SU-DHL-6 (cell line): ENCODE results near the gene PLAAT4.

Experiments used
- H2AFZ ChIP-seq: fragments of 200-600 bp; sonication (generic); 2 replicates; pipeline ENCODE4 v1.6.1; 2014; ENCODE audit warnings: low read depth, mild to moderate bottlenecking, moderate library complexity, mixed read lengths, antibody characterized with exemption, low read length; ENCODE audit not compliant: severe bottlenecking
- H3F3A ChIP-seq: fragments of 200-600 bp; shearing (Covaris generic); 2 replicates; pipeline ENCODE4 v1.6.0; 2016; ENCODE audit warnings: antibody characterized with exemption, mild to moderate bottlenecking; ENCODE audit not compliant: insufficient read depth
- H3K27ac ChIP-seq: fragments of 200-600 bp; sonication (generic); 2 replicates; pipeline ENCODE4 v1.5.1; 2016; ENCODE audit warnings: low read depth, mild to moderate bottlenecking, low read length, moderate library complexity, mixed read lengths
- H3K27me3 ChIP-seq: fragments of 200-600 bp; sonication (generic), shearing (Covaris generic); 2 replicates; pipeline ENCODE4 v1.6.0; 2014; ENCODE audit warnings: mild to moderate bottlenecking, low read length
- H3K36me3 ChIP-seq: fragments of 200-600 bp; sonication (generic); 2 replicates; pipeline ENCODE4 v1.6.1; 2014; ENCODE audit warnings: mild to moderate bottlenecking, low read length, mixed read lengths
- H3K4me2 ChIP-seq: fragments of 300-600, 200-600 bp; shearing (Covaris generic), sonication (generic); 2 replicates; pipeline ENCODE4 v1.6.0; 2014; ENCODE audit warnings: low read length, low read depth, mild to moderate bottlenecking; ENCODE audit not compliant: poor library complexity, severe bottlenecking
- H3K4me3 ChIP-seq: fragments of 200-600 bp; sonication (generic); 2 replicates; pipeline ENCODE4 v1.5.1; 2014; ENCODE audit warnings: antibody characterized with exemption, low read length, mild to moderate bottlenecking, mixed read lengths; ENCODE audit not compliant: insufficient read depth, poor library complexity, severe bottlenecking
- H3K79me2 ChIP-seq: fragments of 200-600 bp; sonication (generic); 2 replicates; pipeline ENCODE4 v1.6.1; 2014; ENCODE audit warnings: mild to moderate bottlenecking, low read length, moderate library complexity; ENCODE audit not compliant: insufficient read depth
- H3K9ac ChIP-seq: fragments of 200-600 bp; sonication (generic); 2 replicates; pipeline ENCODE4 v1.7.0; 2014; ENCODE audit warnings: mild to moderate bottlenecking, low read length
- H3K9me2 ChIP-seq: fragments of 200-600 bp; sonication (generic); replicated peaks from 2 replicates; pipeline ENCODE4 v1.6.1; 2014; ENCODE audit warnings: low read length; ENCODE audit not compliant: insufficient read depth
- H3K9me3 ChIP-seq: fragments of 200-600 bp; sonication (generic); 2 replicates; pipeline ENCODE4 v1.6.1; 2014; ENCODE audit warnings: low read length, mixed read lengths; ENCODE audit not compliant: insufficient read depth
- H4K20me1 ChIP-seq: fragments of 200-600 bp; sonication (generic); 2 replicates; pipeline ENCODE4 v1.6.1; 2014; ENCODE audit warnings: low read depth, mild to moderate bottlenecking, antibody characterized with exemption, low read length, moderate library complexity, mixed read lengths
- CTCF ChIP-seq: fragments of 200-600 bp; sonication (generic); IDR thresholded peaks from one replicate; pipeline ENCODE4 v1.5.1; 2017; ENCODE audit warnings: antibody characterized with exemption, mild to moderate bottlenecking, low read length, moderate library complexity; ENCODE audit not compliant: insufficient read depth, poor library complexity, severe bottlenecking
- EZH2phosphoT487 ChIP-seq: fragments of 200-600 bp; sonication (generic), shearing (Covaris generic); conservative IDR thresholded peaks from 2 replicates; pipeline ENCODE4 v1.6.1; 2018; ENCODE audit warnings: mild to moderate bottlenecking, antibody characterized with exemption, low read length, moderate library complexity, mixed read lengths

The PLAAT4 gene

GRCh38 chr11:63511048-63511748, 25.4 kb upstream of the PLAAT4 start:
- Histone ChIP-seq H3K27me3 (no peaks in the 10 kb centered on the region), H3K79me2 (no peaks in the 10 kb centered on the region), H3F3A (no peaks in the 10 kb centered on the region), H2AFZ (no peak overlapping the region), H3K4me3 (no peak overlapping the region), H3K36me3 (no peaks in the 10 kb centered on the region), H3K9me3 (no peaks in the 10 kb centered on the region), H4K20me1 (no peaks in the 10 kb centered on the region), H3K4me2 (no peak overlapping the region), H3K9ac (no peak overlapping the region), H3K9me2 (no peaks in the 10 kb centered on the region), H3K27ac (no peak overlapping the region)
- TF ChIP-seq CTCF (no peak), EZH2phosphoT487 (no peak)

- Histone ChIP-seq H3K9me2 (no peaks in the 10 kb centered on the region), H2AFZ (no peak overlapping the region), H3K79me2 (no peaks in the 10 kb centered on the region), H3K4me2 (no peak overlapping the region), H3K36me3 (no peaks in the 10 kb centered on the region), H3K27ac (no peak overlapping the region), H3K4me3 (no peak overlapping the region), H3K9me3 (no peaks in the 10 kb centered on the region), H3K27me3 (no peaks in the 10 kb centered on the region), H3K9ac (no peak overlapping the region), H3F3A (no peaks in the 10 kb centered on the region), H4K20me1 (no peaks in the 10 kb centered on the region)
- TF ChIP-seq CTCF (no peak), EZH2phosphoT487 (no peak)
Observed at GRCh38 chr11:63512816-63513215, 23.8 kb upstream of the PLAAT4 start.

GRCh38 chr11:63516109-63516508, 20.5 kb upstream of the PLAAT4 start:
- Histone ChIP-seq H3K36me3 (no peaks in the 10 kb centered on the region), H3K9me3 (no peaks in the 10 kb centered on the region), H3K9me2 (no peaks in the 10 kb centered on the region), H3K4me2 (no peak overlapping the region), H4K20me1 (no peaks in the 10 kb centered on the region), H3K9ac (no peak overlapping the region), H3K27ac (no peak overlapping the region), H3K4me3 (no peak overlapping the region), H3F3A (no peaks in the 10 kb centered on the region), H2AFZ (no peak overlapping the region), H3K79me2 (no peaks in the 10 kb centered on the region), H3K27me3 (no peaks in the 10 kb centered on the region)
- TF ChIP-seq CTCF (no peak), EZH2phosphoT487 (no peak)

GRCh38 chr11:63517156-63517555, 19.5 kb upstream of the PLAAT4 start:
- Histone ChIP-seq H2AFZ (no peak overlapping the region), H3K4me3 (no peak overlapping the region), H3K79me2 (no peaks in the 10 kb centered on the region), H4K20me1 (no peaks in the 10 kb centered on the region), H3F3A (no peaks in the 10 kb centered on the region), H3K4me2 (no peak overlapping the region), H3K36me3 (no peaks in the 10 kb centered on the region), H3K9me3 (no peaks in the 10 kb centered on the region), H3K27me3 (no peaks in the 10 kb centered on the region), H3K9ac (no peak overlapping the region), H3K9me2 (no peaks in the 10 kb centered on the region), H3K27ac (no peak overlapping the region)
- TF ChIP-seq EZH2phosphoT487, result no peak
- no peak for TF ChIP-seq CTCF
